Fibroblast of villous mesenchyme (primary cell): ENCODE measurements around the gene SLC2A9. TPM values are rescaled to one million over a fixed set of nuclear protein-coding genes. Genes with fewer than 3 reads are reported as not detected.

Source experiments
- DNase-seq: peaks from one replicate; pipeline ENCODE4 v3.0.0-alpha.2; 2010; ENCODE audit warnings: low read depth
- H3K4me3 ChIP-seq: 2 replicates; pipeline ENCODE4 v1.5.1; 2011; ENCODE audit warnings: low read depth, mild to moderate bottlenecking, low read length
- total RNA-seq: library from RNA; depleted of rRNA; stranded (reverse); fragments of >200 nt; gene quantifications from 2 replicates; pipeline ENCODE4 v1.2.3, GENCODE V29; 2012
- TF ChIP-seq, protein P1 (sequence below): IDR thresholded peaks from 2 replicates; pipeline ENCODE4 v1.5.1; 2012; ENCODE audit warnings: low read depth, mild to moderate bottlenecking, low read length; ENCODE audit not compliant: insufficient read depth

SLC2A9 gene
- total RNA-seq, 1 donor: 0.43 TPM

DNA sequence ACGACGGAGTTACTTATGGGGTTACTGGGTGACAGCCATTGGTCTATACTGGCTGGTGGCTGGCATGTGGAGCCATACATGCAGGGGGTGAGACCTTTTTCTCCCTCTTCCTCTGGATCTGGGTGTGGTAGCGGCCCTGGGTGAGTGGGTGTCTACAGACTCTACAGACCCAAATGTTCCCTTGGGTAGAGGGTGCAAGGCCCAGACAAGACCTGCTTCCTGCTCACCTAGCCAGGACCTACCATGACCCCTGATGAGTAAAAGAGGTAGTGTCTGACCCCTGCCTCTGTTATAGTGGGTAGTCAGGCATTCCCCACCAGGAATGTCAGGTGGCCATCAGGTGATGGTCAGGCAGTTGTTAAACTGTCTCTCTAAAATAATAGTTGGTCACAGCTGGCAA is 66.8 kb downstream of the SLC2A9 start:
- no peak for DNase-seq
- TF ChIP-seq, protein P1, sequence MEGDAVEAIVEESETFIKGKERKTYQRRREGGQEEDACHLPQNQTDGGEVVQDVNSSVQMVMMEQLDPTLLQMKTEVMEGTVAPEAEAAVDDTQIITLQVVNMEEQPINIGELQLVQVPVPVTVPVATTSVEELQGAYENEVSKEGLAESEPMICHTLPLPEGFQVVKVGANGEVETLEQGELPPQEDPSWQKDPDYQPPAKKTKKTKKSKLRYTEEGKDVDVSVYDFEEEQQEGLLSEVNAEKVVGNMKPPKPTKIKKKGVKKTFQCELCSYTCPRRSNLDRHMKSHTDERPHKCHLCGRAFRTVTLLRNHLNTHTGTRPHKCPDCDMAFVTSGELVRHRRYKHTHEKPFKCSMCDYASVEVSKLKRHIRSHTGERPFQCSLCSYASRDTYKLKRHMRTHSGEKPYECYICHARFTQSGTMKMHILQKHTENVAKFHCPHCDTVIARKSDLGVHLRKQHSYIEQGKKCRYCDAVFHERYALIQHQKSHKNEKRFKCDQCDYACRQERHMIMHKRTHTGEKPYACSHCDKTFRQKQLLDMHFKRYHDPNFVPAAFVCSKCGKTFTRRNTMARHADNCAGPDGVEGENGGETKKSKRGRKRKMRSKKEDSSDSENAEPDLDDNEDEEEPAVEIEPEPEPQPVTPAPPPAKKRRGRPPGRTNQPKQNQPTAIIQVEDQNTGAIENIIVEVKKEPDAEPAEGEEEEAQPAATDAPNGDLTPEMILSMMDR: no peak
- no peak overlapping the region for H3K4me3 ChIP-seq

DNA sequence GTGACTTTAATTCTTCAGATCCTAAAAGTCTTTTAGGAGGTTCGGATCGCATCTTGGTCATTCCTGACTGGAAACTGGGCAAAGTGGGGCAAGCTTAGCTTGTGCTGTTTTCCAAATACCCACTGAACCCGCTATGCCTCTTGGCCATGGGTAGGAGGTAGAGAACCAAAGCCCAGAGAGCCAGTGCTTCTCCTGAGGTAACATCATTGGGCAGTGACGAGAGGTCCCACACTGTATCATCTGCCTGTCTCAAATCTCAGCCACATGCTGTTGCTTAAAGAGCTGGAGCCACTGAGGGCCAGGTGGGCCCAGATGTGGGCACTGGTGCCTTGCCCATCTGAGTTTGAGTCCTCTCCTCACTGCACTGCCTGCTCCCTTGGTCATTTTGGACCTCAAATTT is 68.2 kb downstream of the SLC2A9 start:
- TF ChIP-seq, protein P1: no peak
- no peak overlapping the region for H3K4me3 ChIP-seq
- no peak for DNase-seq

DNA sequence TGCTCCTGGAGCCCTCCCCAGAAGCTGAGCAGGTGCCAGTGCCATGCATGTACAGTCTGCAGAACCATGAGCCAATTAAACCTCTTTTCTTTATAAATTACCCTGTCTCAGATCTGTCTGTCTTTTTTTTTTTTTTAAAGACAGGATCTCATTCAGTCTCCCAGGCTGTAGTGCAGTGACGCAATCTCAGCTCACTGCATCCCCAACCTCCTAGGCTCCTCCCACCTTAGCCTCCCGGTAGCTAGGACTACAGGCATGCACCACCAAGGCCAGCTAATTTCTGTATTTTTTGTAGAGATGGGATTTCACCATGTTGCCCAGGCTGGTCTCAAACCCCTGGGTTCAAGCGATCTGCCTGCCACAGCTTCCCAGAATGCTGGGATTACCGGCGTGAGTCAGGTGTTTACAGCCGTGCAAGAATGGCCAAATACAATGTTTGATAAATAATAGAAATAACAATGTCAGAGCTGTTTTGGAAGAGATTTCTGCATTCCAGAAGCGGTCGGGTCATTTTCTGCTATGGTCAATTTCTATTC is 68.8 kb downstream of the SLC2A9 start:
- TF ChIP-seq, protein P1: no peak
- no peak for DNase-seq
- H3K4me3 ChIP-seq: no peak overlapping the region

DNA sequence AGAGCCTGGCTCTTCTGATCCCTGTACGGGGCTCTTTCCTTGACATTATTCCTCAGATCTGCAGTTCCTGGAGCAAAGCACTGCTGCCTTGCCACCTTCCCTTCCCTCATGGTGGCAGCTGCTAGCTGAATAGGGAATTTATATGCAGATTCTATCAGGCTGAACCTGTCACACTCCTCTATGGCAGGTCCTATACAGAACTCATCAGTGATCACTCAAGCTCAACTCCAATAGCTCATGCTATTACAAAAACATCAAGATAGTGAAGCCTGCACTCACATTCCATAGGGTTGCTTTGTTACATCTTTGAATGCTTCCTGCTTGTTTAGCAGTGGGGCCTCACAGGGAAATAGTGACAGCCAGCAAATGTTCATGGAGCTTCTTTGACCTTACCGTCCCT is 71.7 kb downstream of the SLC2A9 start:
- TF ChIP-seq, protein P1: no peak
- DNase-seq: no peak
- H3K4me3 ChIP-seq: no peak overlapping the region

DNA sequence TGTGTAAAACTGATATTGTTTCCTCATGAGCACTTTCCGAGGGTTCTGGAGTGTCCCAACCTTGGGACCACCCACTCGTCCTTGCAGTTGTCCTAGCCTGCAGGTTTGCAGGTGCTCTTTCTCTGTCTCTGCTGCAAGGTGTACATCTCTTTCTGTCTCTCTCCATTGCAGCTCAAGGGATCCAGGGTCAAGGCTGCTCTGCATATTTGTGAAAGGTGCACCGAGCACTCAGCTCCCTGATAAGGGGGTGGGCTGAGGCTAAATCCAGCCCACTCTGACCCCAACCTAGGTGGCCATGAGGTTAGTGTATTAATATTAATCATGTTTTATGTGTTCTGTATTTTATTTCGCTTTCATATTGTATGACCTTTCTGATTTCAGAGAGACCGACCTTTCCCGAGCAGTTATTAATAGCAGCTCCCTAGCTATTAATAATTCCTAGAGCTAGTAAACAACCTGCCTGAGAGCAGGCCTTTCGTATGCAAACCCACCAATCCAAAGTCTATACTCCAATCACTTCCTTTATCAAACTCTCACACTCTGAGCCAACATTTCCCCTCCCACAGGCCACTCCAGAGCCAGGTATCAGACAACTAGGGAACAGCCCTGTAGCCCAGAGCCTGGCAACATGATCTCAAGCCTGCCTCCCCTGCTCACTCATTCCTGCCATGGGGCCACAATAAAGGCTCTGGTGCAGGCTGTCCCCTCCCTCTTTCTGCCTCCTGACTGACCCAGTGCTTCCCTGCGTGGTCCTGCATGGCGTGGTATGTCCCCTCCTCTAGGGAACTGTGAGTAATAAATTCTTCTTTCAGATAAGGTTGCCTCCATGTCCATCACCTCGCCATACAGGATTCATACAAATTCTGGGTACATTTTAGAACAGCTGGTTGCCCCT is 73.9 kb downstream of the SLC2A9 start:
- TF ChIP-seq, protein P1: no peak
- H3K4me3 ChIP-seq: no peak overlapping the region

DNA sequence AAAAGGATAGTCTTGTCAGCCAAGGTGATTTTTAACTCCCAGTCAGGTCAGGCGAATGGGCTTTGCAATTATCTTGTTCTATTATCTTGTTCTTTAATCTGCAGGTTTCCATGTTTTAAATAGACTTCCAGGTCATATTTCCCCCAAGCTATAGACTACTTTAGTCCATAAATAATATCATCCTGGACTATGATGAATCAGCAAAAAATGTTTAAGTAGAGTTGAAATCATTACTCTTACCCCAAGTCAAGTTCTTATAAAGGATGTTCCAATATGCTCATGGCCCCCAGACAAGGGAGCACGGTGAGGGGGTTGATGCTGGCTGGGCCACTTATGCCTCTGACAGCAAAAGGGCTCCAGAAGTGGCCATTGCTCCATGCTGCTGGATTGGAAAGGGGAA is 75.1 kb downstream of the SLC2A9 start:
- TF ChIP-seq, protein P1: no peak
- no peak for DNase-seq
- H3K4me3 ChIP-seq: no peak overlapping the region

More for the DNA sequence above, 73.9 kb downstream of the SLC2A9 start:
- DNase-seq: no peak
